Body of pancreas (tissue), 4 donors: Measurements from ENCODE around the gene CDCP1. TPM values are rescaled to one million over a fixed set of nuclear protein-coding genes. Genes with fewer than 3 reads are reported as not detected.

ENCODE experiments used
- ATAC-seq: fragments of 150-250 bp; one replicate; pipeline ENCODE4 v1.9.1; 2016
- DNase-seq, 4 donors: peaks; one replicate each; pipeline ENCODE4 v3.0.0-alpha.2; 2019
- H3K27ac ChIP-seq, 4 donors: fragments of 200-600 bp; sonication (generic); 1 replicate in 3 of 4; 2 replicates in 1 of 4; pipeline versions ENCODE4 v1.5.1 to v1.6.1; 2016 to 2019; ENCODE audit warnings: mild to moderate bottlenecking in 1 of 4, mixed read lengths in 1 of 4, moderate library complexity in 1 of 4
- H3K27me3 ChIP-seq, 2 donors: fragments of 200-600 bp; sonication (generic); one replicate each; pipeline ENCODE4 v1.6.0; 2016; ENCODE audit warnings: mild to moderate bottlenecking in 1 of 2
- H3K36me3 ChIP-seq, 2 donors: fragments of 200-600 bp; sonication (generic); replicated peaks in 1 of 2; 2 replicates each; pipeline ENCODE4 v1.5.1; 2016; ENCODE audit warnings: low read depth in 2 of 2; ENCODE audit not compliant: insufficient read depth in 1 of 2
- H3K4me1 ChIP-seq: fragments of 200-600 bp; sonication (generic); one replicate; pipeline ENCODE4 v1.6.0; 2016
- H3K4me3 ChIP-seq, 2 donors: fragments of 200-600 bp; sonication (generic); 1 replicate in 1 of 2; 2 replicates in 1 of 2; pipeline ENCODE4 v1.5.1; 2016 to 2019
- H3K9me3 ChIP-seq, 3 donors: fragments of 200-600 bp; sonication (generic); 1 replicate in 2 of 3; 2 replicates in 1 of 3; pipeline ENCODE4 v1.5.1; 2016
- CTCF ChIP-seq, 7 experiments: fragments of 450-650 bp in 4 of 7; fragments of 200-600 bp in 3 of 7; sonication (generic) in 3 of 7; IDR thresholded peaks; one replicate each; pipeline ENCODE4 v1.5.1; 2016 to 2019; ENCODE audit warnings: antibody characterized with exemption in 7 of 7
- POLR2A ChIP-seq, 3 donors: fragments of 450-650 bp; IDR thresholded peaks; one replicate each; pipeline ENCODE4 v1.6.1; 2016; ENCODE audit warnings: antibody characterized with exemption in 3 of 3, mild to moderate bottlenecking in 2 of 3
- WGBS, 2 donors: methylation state at CpG; one replicate each; pipeline ENCODE4 v1.1.5; 2017; 5-methylcytosine and 5-hydroxymethylcytosine counted together
- intact Hi-C: fragments of 100-400 bp; cut with DNase I; formaldehyde crosslinking; loops from one replicate; pipeline ENCODE4 v1.15.1; 2023
- total RNA-seq, 2 donors: library from RNA; depleted of rRNA; stranded (reverse); fragments of >200 nt; gene quantifications; one replicate each; pipeline ENCODE4 v1.1.0, GENCODE V29; 2016

CDCP1 gene
- total RNA-seq, 2 donors from 2014 or later: 6.2 to 6.3 TPM

GRCh38 chr3:45051685-45052084 is 94.5 kb downstream of the CDCP1 start:
- H3K27ac ChIP-seq: no peak overlapping the region
- ATAC-seq (no peak), DNase-seq (no peak)
- intact Hi-C loops: no loop called here
- H3K36me3 ChIP-seq: no peaks in the 10 kb centered on the region
- 82 to 86% methylated on average over 6 of the region's 6 CpGs for WGBS, 2 donors
- TF ChIP-seq POLR2A (IDR thresholded peaks at IDR 0.05) (no peak), CTCF (IDR thresholded peaks at IDR 0.05) (no peak)
- no peaks in the 10 kb centered on the region for H3K27me3 ChIP-seq
- no peak overlapping the region for H3K4me3 ChIP-seq
- no peaks in the 10 kb centered on the region for H3K4me1 ChIP-seq
- H3K9me3 ChIP-seq: no peaks in the 10 kb centered on the region

- Histone ChIP-seq H3K4me1 (no peaks in the 10 kb centered on the region), H3K36me3 (no peaks in the 10 kb centered on the region), H3K9me3 (no peaks in the 10 kb centered on the region), H3K4me3 (no peak overlapping the region), H3K27me3 (no peaks in the 10 kb centered on the region), H3K27ac (no peak overlapping the region)
- DNase-seq: no peak
- ATAC-seq: no peak
- WGBS, 2 donors: 56 to 70% methylated on average over 4 of the region's 4 CpGs
- intact Hi-C loops: no loop called here
- TF ChIP-seq CTCF (IDR thresholded peaks at IDR 0.05): no peak
- no peak for TF ChIP-seq POLR2A (IDR thresholded peaks at IDR 0.05)
Observed at GRCh38 chr3:45049807-45050206, 96.4 kb downstream of the CDCP1 start.

GRCh38 chr3:45048244-45048643 is 97.9 kb downstream of the CDCP1 start:
- Histone ChIP-seq H3K27me3 (no peaks in the 10 kb centered on the region), H3K27ac (no peak overlapping the region), H3K9me3 (no peaks in the 10 kb centered on the region), H3K4me3 (no peak overlapping the region), H3K4me1 (no peaks in the 10 kb centered on the region), H3K36me3 (no peaks in the 10 kb centered on the region)
- ATAC-seq (no peak), DNase-seq (no peak)
- TF ChIP-seq CTCF (IDR thresholded peaks at IDR 0.05) (no peak), POLR2A (IDR thresholded peaks at IDR 0.05) (no peak)
- intact Hi-C loops: no loop called here
- WGBS, 2 donors: 54 to 66% methylated on average over 4 of the region's 4 CpGs

- Histone ChIP-seq H3K4me3 (no peak overlapping the region), H3K27me3 (no peaks in the 10 kb centered on the region), H3K4me1 (no peaks in the 10 kb centered on the region), H3K36me3 (no peaks in the 10 kb centered on the region), H3K27ac (no peak overlapping the region), H3K9me3 (no peaks in the 10 kb centered on the region)
- ATAC-seq: no peak
- DNase-seq: no peak
- TF ChIP-seq CTCF (IDR thresholded peaks at IDR 0.05): no peak
- TF ChIP-seq POLR2A (IDR thresholded peaks at IDR 0.05): no peak
- WGBS, 2 donors: 63 to 74% methylated on average over 2 of the region's 2 CpGs
- intact Hi-C loops: loop anchor here (5.0 kb wide), 1 partner anchor 168 kb away; no protein-coding TSS in a partner anchor
Observed at GRCh38 chr3:45043728-45044299, 102.4 kb downstream of the CDCP1 start.

GRCh38 chr3:45042162-45042561 is 104.0 kb downstream of the CDCP1 start:
- intact Hi-C loops: loop anchor here (5.0 kb wide), 1 partner anchor 170 kb away; no protein-coding TSS in a partner anchor
- ATAC-seq: no peak
- DNase-seq: no peak
- Histone ChIP-seq H3K4me1 (no peaks in the 10 kb centered on the region), H3K4me3 (no peak overlapping the region), H3K27me3 (no peaks in the 10 kb centered on the region), H3K9me3 (no peaks in the 10 kb centered on the region), H3K27ac (no peak overlapping the region), H3K36me3 (no peaks in the 10 kb centered on the region)
- TF ChIP-seq POLR2A (IDR thresholded peaks at IDR 0.05): no peak
- TF ChIP-seq CTCF (IDR thresholded peaks at IDR 0.05): no peak
- WGBS, 2 donors: 31 to 32% methylated on average over 3 of the region's 3 CpGs
